Measurements from ENCODE around the gene AZIN2.

- no peak for TF ChIP-seq CTCF (IDR thresholded peaks at IDR 0.05)
- TF ChIP-seq POLR2A (IDR thresholded peaks at IDR 0.05), result no peak
Measured at GRCh38 chr1:33096363-33097005, 15.5 kb downstream of the AZIN2 start.
